Transverse colon (tissue), 4 donors: Measurements from ENCODE around the gene LAMC1. TPM values are rescaled to one million over a fixed set of nuclear protein-coding genes. Genes with fewer than 3 reads are reported as not detected.
A peak's percentile ranks its signal among the peaks of the same experiment; 100 is the strongest.

Experiments
- DNase-seq: peaks from one replicate; pipeline ENCODE4 v3.0.0-alpha.2; 2019
- H3K27ac ChIP-seq, 4 donors: fragments of 200-600 bp; sonication (generic); 2 replicates each; pipeline ENCODE4 v1.5.1; 2016 to 2018; ENCODE audit warnings: inconsistent platforms in 4 of 4
- H3K27me3 ChIP-seq: fragments of 200-600 bp; sonication (generic); 2 replicates; pipeline ENCODE4 v1.5.1; 2017; ENCODE audit warnings: inconsistent platforms
- H3K36me3 ChIP-seq, 4 donors: fragments of 200-600 bp; sonication (generic); 2 replicates each; pipeline ENCODE4 v1.5.1; 2017 to 2019; ENCODE audit warnings: inconsistent platforms in 4 of 4
- H3K4me1 ChIP-seq, 4 donors: fragments of 200-600 bp; sonication (generic); 2 replicates each; pipeline ENCODE4 v1.5.1; 2017 to 2020; ENCODE audit warnings: inconsistent platforms in 4 of 4
- H3K4me3 ChIP-seq, 4 donors: fragments of 200-600 bp; sonication (generic); 1 replicate in 1 of 4; 2 replicates in 3 of 4; pipeline versions ENCODE4 v1.5.1 to v1.6.1; 2017 to 2019; ENCODE audit warnings: inconsistent platforms in 4 of 4
- H3K9me3 ChIP-seq, 2 donors: fragments of 200-600 bp; sonication (generic); 2 replicates each; pipeline ENCODE4 v1.5.1; 2017 to 2019; ENCODE audit warnings: inconsistent platforms in 2 of 2
- EP300 ChIP-seq: sonication (generic); formaldehyde crosslinking; IDR thresholded peaks from one replicate; pipeline ENCODE4 v1.6.1; 2017; ENCODE audit warnings: antibody characterized with exemption, low read depth
- POLR2A ChIP-seq: fragments of 450-650 bp; IDR thresholded peaks from one replicate; pipeline ENCODE4 v1.6.1; 2016; ENCODE audit warnings: antibody characterized with exemption, mild to moderate bottlenecking, moderate library complexity
- POLR2AphosphoS5 ChIP-seq, 3 donors: sonication (generic); formaldehyde crosslinking; IDR thresholded peaks; one replicate each; pipeline ENCODE4 v1.6.1; 2016; ENCODE audit warnings: antibody characterized with exemption in 3 of 3
- WGBS, 2 donors: methylation state at CpG; one replicate each; pipeline ENCODE4 v1.1.5; 2018; ENCODE audit warnings: low coverage in 1 of 2; 5-methylcytosine and 5-hydroxymethylcytosine counted together
- in situ Hi-C, 4 donors: fragments of 200-750 bp; cut with MboI; loops; one replicate each; pipeline versions ENCODE4 v1.15.0 to v1.15.1; 2017; ENCODE audit warnings: low sequenced_read_pairs in 3 of 4, low pct_ligation_motif_present in 1 of 4, low pct_unique_long_range_greater_than_20kb in 1 of 4
- intact Hi-C: fragments of 100-400 bp; cut with DNase I; formaldehyde crosslinking; loops from one replicate; pipeline ENCODE4 v1.15.1; 2023; ENCODE audit warnings: low total_unique reads
- total RNA-seq, 4 donors: library from RNA; depleted of rRNA; stranded (reverse); fragments of >200 nt; gene quantifications; one replicate each; pipeline ENCODE4 v1.1.0, GENCODE V29; 2016
- TF ChIP-seq, protein P1 (sequence below), 5 experiments: fragments of 200-600 bp in 3 of 5; fragments of 450-650 bp in 2 of 5; sonication (generic) in 3 of 5; IDR thresholded peaks; 1 replicate in 2 of 5; 2 replicates in 3 of 5; pipeline ENCODE4 v1.5.1; 2016 to 2017; ENCODE audit warnings: antibody characterized with exemption in 5 of 5, inconsistent platforms in 3 of 5, mild to moderate bottlenecking in 2 of 5, moderate library complexity in 1 of 5

LAMC1 gene
- total RNA-seq, 4 donors from 2014 or later = 77.7 to 633 (median 138) TPM

DNA sequence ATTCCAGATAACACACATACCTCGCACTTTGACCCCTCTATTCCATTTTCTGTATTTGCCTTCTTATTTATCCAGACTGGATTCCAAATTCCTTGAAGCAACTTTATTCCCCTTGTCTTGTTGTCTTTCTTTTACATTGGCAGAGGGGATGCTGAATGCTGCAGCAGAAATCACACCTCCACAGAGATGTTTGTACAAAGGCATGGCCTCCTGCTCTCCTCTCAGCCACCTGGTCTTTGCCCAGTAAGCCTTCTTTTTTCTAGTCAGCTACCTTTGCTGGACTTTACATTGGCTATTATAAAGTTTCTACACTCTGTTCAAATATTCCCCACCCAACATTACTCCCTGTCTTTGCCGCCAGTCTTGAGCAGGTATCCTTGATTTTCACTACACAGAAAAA, 75.1 kb downstream of the LAMC1 start:
- Histone ChIP-seq H3K27me3 (no peaks in the 10 kb centered on the region), H3K27ac (peak overlapping the region; percentile 53 to 74 (median 56)), H3K4me1 (peaks cover 0 to 63% (median 25%) of the 10 kb centered on the region in 4 donors), H3K36me3 (no peaks in the 10 kb centered on the region), H3K4me3 (no peak overlapping the region), H3K9me3 (no peaks in the 10 kb centered on the region)
- no peak for DNase-seq
- whole genome bisulfite sequencing, 2 donors = 52 to 78% methylated on average over 2 of the region's 2 CpGs
- in situ Hi-C loops (no loop called here), intact Hi-C loops (no loop called here)
- TF ChIP-seq EP300 = no peak
- TF ChIP-seq, protein P1, sequence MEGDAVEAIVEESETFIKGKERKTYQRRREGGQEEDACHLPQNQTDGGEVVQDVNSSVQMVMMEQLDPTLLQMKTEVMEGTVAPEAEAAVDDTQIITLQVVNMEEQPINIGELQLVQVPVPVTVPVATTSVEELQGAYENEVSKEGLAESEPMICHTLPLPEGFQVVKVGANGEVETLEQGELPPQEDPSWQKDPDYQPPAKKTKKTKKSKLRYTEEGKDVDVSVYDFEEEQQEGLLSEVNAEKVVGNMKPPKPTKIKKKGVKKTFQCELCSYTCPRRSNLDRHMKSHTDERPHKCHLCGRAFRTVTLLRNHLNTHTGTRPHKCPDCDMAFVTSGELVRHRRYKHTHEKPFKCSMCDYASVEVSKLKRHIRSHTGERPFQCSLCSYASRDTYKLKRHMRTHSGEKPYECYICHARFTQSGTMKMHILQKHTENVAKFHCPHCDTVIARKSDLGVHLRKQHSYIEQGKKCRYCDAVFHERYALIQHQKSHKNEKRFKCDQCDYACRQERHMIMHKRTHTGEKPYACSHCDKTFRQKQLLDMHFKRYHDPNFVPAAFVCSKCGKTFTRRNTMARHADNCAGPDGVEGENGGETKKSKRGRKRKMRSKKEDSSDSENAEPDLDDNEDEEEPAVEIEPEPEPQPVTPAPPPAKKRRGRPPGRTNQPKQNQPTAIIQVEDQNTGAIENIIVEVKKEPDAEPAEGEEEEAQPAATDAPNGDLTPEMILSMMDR (IDR thresholded peaks at IDR 0.05) = no peak
- no peak for TF ChIP-seq POLR2AphosphoS5 (IDR thresholded peaks at IDR 0.05)

DNA sequence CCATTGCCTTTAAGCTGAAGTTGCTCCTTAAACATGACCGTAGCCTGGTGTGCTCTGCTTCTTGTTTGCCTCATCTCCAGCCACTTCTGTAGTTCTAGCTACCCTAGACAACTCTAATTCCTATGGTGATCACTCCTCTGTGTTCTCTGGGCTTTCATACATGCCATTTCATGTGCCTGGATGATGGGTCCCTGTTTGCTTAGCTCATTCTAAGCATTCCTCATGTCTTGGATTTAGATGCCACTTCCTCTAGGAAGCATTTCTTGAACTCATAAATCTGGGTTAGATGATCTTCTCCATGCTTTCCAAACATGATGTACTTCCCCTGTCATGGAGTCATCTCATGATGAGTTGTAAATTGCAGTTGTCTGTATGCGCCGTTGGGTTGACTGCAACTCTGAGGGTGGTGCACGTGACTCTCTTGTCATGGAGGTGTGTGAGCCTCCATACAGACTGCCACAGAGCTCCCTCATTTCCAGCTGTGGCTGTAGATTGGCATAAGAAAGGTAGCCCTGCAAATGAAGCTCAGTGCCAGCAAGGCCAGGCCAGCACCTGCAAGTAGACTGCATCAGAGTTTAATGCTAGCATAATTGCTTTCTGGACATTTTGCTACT, 77.2 kb downstream of the LAMC1 start:
- Histone ChIP-seq H3K36me3 (no peaks in the 10 kb centered on the region), H3K27ac (peak overlapping the region in 1 of 4 donors; percentile 1), H3K4me1 (peaks cover 0 to 54% (median 23%) of the 10 kb centered on the region in 4 donors), H3K4me3 (no peak overlapping the region), H3K9me3 (no peaks in the 10 kb centered on the region), H3K27me3 (no peaks in the 10 kb centered on the region)
- intact Hi-C loops = no loop called here
- 93 to 95% methylated on average over 3 to 4 of the region's 4 CpGs for WGBS, 2 donors
- no peak for DNase-seq
- no peak for TF ChIP-seq POLR2A
- TF ChIP-seq, protein P1 (IDR thresholded peaks at IDR 0.05) = no peak
- TF ChIP-seq EP300 = no peak
- no peak for TF ChIP-seq POLR2AphosphoS5 (IDR thresholded peaks at IDR 0.05)
- in situ Hi-C loops = no loop called here

DNA sequence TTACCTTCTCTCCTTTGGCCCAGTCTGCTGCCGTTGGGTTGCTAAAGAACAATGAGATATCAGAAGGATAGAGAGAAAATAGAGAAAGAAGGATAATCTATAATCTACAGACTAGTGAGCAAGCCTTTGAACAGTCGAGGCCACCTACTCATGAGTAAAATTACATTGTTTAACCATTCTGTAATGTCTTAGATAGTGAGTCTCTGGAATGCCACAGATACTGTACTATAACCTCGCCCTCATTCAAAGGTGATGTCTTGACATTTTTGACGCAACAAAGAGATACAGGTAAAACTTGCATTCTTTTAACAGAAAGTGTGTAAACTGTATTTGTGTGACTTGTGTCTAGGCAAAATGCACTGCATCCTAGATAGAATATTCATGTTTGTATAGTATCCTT, 77.9 kb downstream of the LAMC1 start:
- peak overlapping the region in 3 of 4 donors; percentile 18 to 55 (median 40) for H3K27ac ChIP-seq
- no peak overlapping the region for H3K4me3 ChIP-seq
- no peaks in the 10 kb centered on the region for H3K27me3 ChIP-seq
- H3K36me3 ChIP-seq = no peaks in the 10 kb centered on the region
- intact Hi-C loops = no loop called here
- H3K4me1 ChIP-seq = peaks cover 0 to 59% (median 25%) of the 10 kb centered on the region in 4 donors
- H3K9me3 ChIP-seq = no peaks in the 10 kb centered on the region
- TF ChIP-seq, protein P1 (IDR thresholded peaks at IDR 0.05) = no peak
- TF ChIP-seq EP300 = no peak
- no peak for TF ChIP-seq POLR2A
- no peak for TF ChIP-seq POLR2AphosphoS5 (IDR thresholded peaks at IDR 0.05)
- 79 to 85% methylated on average over 4 of the region's 4 CpGs for WGBS, 2 donors
- in situ Hi-C loops = no loop called here
- DNase-seq = no peak

DNA sequence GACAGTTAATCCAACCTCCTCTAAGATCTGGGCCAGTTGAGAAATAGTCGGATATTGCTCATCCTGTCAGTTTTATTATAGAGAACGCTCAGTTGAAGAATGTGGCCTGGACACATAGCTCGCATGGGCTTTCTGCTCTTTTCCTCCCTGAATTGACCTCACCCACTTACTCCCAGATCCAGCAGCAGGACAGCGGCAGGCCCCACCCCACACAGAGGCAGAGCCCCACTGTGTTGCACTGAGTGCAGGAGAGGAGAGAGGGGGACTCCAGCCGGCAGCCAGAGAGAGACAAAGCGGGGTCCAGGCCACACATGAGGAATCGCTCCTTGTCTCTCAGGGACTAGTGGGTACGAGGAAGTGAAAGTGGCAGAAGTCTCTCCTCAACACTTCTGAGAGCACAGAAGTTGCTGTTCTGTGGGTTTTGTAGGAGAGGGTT, 78.6 kb downstream of the LAMC1 start:
- intact Hi-C loops = no loop called here
- Histone ChIP-seq H3K4me1 (peaks cover 0 to 52% (median 26%) of the 10 kb centered on the region in 4 donors), H3K36me3 (no peaks in the 10 kb centered on the region), H3K9me3 (no peaks in the 10 kb centered on the region), H3K27ac (peak overlapping the region; percentile 29 to 55 (median 40)), H3K4me3 (no peak overlapping the region), H3K27me3 (no peaks in the 10 kb centered on the region)
- DNase-seq = no peak
- in situ Hi-C loops = no loop called here
- TF ChIP-seq POLR2A (no peak), EP300 (no peak), POLR2AphosphoS5 (IDR thresholded peaks at IDR 0.05) (no peak)
- TF ChIP-seq, protein P1 (IDR thresholded peaks at IDR 0.05) = no peak
- 52 to 65% methylated on average over 3 to 8 of the region's 8 CpGs for WGBS, 2 donors
